HepG2 (cell line): ENCODE measurements around the gene PSD4. TPM values are rescaled to one million over a fixed set of nuclear protein-coding genes. Genes with fewer than 3 reads are reported as not detected.

Experiments used
- ARID2 ChIP-seq: sonication (generic); formaldehyde crosslinking; IDR thresholded peaks from 2 replicates; pipeline ENCODE4 v1.8.1; 2022; ENCODE audit warnings: mild to moderate bottlenecking, missing genetic modification reagents, borderline replicate concordance
- CHD4 ChIP-seq: fragments of 200-600 bp; sonication (generic); IDR thresholded peaks from 2 replicates; pipeline ENCODE4 v1.7.0; 2017; ENCODE audit warnings: mild to moderate bottlenecking, low read length, borderline replicate concordance
- ETV5 ChIP-seq: IDR thresholded peaks from 2 replicates; pipeline ENCODE4 v1.6.1; 2018; ENCODE audit warnings: missing biosample characterization, missing genetic modification reagents, inconsistent platforms, borderline replicate concordance
- GPN1 ChIP-seq: sonication (generic); formaldehyde crosslinking; IDR thresholded peaks from 2 replicates; pipeline ENCODE4 v1.5.1; 2020; ENCODE audit warnings: missing genetic modification reagents, borderline replicate concordance
- HOXA7 ChIP-seq: sonication (generic); formaldehyde crosslinking; IDR thresholded peaks from 2 replicates; pipeline ENCODE4 v1.8.1; 2022; ENCODE audit warnings: mild to moderate bottlenecking, missing genetic modification reagents, moderate library complexity
- IKZF4 ChIP-seq: sonication (generic); formaldehyde crosslinking; IDR thresholded peaks from 2 replicates; pipeline ENCODE4 v1.5.1; 2020; ENCODE audit warnings: borderline replicate concordance, mild to moderate bottlenecking, low read depth, missing genetic modification reagents; ENCODE audit errors: not compliant biosample characterization
- MAFG ChIP-seq: sonication (generic); formaldehyde crosslinking; IDR thresholded peaks from 2 replicates; pipeline ENCODE4 v1.5.1; 2020; ENCODE audit warnings: mild to moderate bottlenecking, missing genetic modification reagents
- NAIF1 ChIP-seq: sonication (generic); formaldehyde crosslinking; IDR thresholded peaks from 2 replicates; pipeline ENCODE4 v1.5.0; 2020; ENCODE audit warnings: mild to moderate bottlenecking, missing genetic modification reagents, borderline replicate concordance
- NPAS2 ChIP-seq: sonication (generic); formaldehyde crosslinking; IDR thresholded peaks from 2 replicates; pipeline ENCODE4 v1.8.0; 2022; ENCODE audit warnings: mild to moderate bottlenecking, missing genetic modification reagents, borderline replicate concordance
- POLR2G ChIP-seq: fragments of 200-400 bp; formaldehyde crosslinking; IDR thresholded peaks from 2 replicates; pipeline ENCODE4 v1.6.1; 2018; ENCODE audit warnings: mild to moderate bottlenecking, low read depth, low read length, moderate library complexity
- SALL2 ChIP-seq: sonication (generic); formaldehyde crosslinking; IDR thresholded peaks from 2 replicates; pipeline ENCODE4 v1.8.1; 2023; ENCODE audit warnings: mild to moderate bottlenecking, missing genetic modification reagents, inconsistent platforms
- SMYD3 ChIP-seq: sonication (generic); formaldehyde crosslinking; IDR thresholded peaks from 2 replicates; pipeline ENCODE4 v1.8.1; 2023; ENCODE audit warnings: mild to moderate bottlenecking, missing genetic modification reagents
- SUZ12 ChIP-seq: fragments of 150-350 bp; IDR thresholded peaks from 2 replicates; pipeline ENCODE4 v1.6.1; 2014; ENCODE audit warnings: low read depth, low read length
- YEATS4 ChIP-seq: sonication (generic); formaldehyde crosslinking; IDR thresholded peaks from 2 replicates; pipeline ENCODE4 v1.4.0; 2020; ENCODE audit warnings: missing genetic modification reagents, borderline replicate concordance
- ZNF17 ChIP-seq: sonication (generic); formaldehyde crosslinking; IDR thresholded peaks from 2 replicates; pipeline ENCODE4 v1.5.0; 2020; ENCODE audit warnings: mild to moderate bottlenecking, missing genetic modification reagents
- ZNF432 ChIP-seq: sonication (generic); formaldehyde crosslinking; IDR thresholded peaks from 2 replicates; pipeline ENCODE4 v1.5.0; 2020; ENCODE audit warnings: missing genetic modification reagents, mild to moderate bottlenecking, borderline replicate concordance
- ZNF556 ChIP-seq: sonication (generic); formaldehyde crosslinking; IDR thresholded peaks from 2 replicates; pipeline ENCODE4 v1.4.0; 2020; ENCODE audit warnings: mild to moderate bottlenecking, missing genetic modification reagents, borderline replicate concordance
- polyA plus RNA-seq, 8 experiments: library from polyadenylated mRNA; depleted of rRNA in 3 of 8; stranded (reverse) in 7 of 8; unstranded in 1 of 8; fragments of >200 nt; fragmentation: Illumina TruSeq in 4 of 8; extraction: Trizol in 4 of 8; gene quantifications; 2 replicates each; pipeline versions ENCODE4 v1.2.1 to v1.2.3, GENCODE V29; 2011 to 2016; ENCODE audit warnings: low read depth in 4 of 8, missing spikeins in 1 of 8, mixed read lengths in 1 of 8; ENCODE audit not compliant: insufficient read depth in 1 of 8
- total RNA-seq, 5 experiments: library from RNA; depleted of rRNA; stranded (reverse); fragments of >200 nt; fragmentation: Illumina TruSeq; extraction: Trizol; gene quantifications; 2 replicates each; pipeline ENCODE4 v1.2.3, GENCODE V29; 2016; ENCODE audit warnings: low read depth in 1 of 5
- TF ChIP-seq, protein P1 (sequence below): sonication (generic); formaldehyde crosslinking; IDR thresholded peaks from 2 replicates; pipeline ENCODE4 v1.4.0; 2020; ENCODE audit warnings: missing genetic modification reagents, borderline replicate concordance
- TF ChIP-seq, protein P2 (sequence below): sonication (generic); formaldehyde crosslinking; IDR thresholded peaks from 2 replicates; pipeline ENCODE4 v1.4.0; 2020; ENCODE audit warnings: missing genetic modification reagents
- TF ChIP-seq, protein P3 (sequence below): sonication (generic); formaldehyde crosslinking; IDR thresholded peaks from 2 replicates; pipeline ENCODE4 v1.4.0; 2020; ENCODE audit warnings: missing genetic modification reagents

The PSD4 gene
- total and polyA plus RNA-seq, 2 of the 13 experiments (the other 11 are each of a cell fraction or from before 2014, with no cell fraction given) = 5.8 to 9.4 TPM

DNA sequence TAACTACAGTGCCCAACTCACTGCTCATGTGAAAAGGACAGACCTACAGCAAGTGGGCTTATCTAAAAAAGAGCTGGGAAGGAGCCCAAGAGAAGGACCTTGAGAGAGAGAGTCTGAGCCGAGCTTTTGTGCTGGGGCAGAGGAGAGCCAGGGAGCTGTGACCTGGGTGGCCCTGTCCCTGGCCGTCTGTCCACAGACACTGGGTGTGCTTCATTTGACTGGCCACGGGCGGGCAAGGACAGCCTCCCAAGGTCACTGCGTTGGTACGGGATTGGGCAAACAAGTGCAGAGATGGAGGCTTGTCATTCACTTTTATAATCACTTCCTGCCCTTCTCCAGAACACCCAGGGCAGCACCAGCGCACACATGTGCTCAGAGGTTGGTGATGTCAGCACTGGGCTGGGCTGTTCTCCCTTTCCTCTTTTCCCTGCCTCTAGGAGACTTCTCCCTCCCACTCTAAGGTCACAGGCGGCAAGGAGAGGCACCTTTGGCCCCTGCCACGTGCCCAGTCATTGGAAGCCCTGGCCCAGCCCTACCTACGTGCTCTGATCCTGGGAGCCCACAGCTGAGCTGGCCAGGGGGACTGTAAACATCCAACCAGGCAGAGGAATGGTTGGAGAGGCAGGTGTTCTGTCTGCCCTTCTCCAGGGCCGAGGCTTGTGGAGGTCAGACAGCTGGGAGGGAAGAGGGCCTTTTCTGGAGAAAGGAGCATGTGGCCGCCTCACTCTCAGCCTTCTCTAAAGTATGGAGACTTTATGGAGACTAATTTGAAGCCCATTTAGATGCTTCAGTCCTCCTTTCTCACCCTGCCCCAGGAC, 6.4 kb upstream of the PSD4 start (continued):
- TF ChIP-seq CHD4 = no peak
- TF ChIP-seq ARID2 (CRISPR knock-in tag) = no peak; the same call in none of the 2 replicates
- peak; percentile 41; the same call in 1 of the 2 replicates for TF ChIP-seq NAIF1 (CRISPR knock-in tag)
- TF ChIP-seq ZNF432 (CRISPR knock-in tag) = no peak
- peak; percentile 93 for TF ChIP-seq SALL2 (CRISPR knock-in tag)
- peak; percentile 96; the same call in 1 of the 2 replicates for TF ChIP-seq SMYD3 (CRISPR knock-in tag)
- TF ChIP-seq, protein P1, sequence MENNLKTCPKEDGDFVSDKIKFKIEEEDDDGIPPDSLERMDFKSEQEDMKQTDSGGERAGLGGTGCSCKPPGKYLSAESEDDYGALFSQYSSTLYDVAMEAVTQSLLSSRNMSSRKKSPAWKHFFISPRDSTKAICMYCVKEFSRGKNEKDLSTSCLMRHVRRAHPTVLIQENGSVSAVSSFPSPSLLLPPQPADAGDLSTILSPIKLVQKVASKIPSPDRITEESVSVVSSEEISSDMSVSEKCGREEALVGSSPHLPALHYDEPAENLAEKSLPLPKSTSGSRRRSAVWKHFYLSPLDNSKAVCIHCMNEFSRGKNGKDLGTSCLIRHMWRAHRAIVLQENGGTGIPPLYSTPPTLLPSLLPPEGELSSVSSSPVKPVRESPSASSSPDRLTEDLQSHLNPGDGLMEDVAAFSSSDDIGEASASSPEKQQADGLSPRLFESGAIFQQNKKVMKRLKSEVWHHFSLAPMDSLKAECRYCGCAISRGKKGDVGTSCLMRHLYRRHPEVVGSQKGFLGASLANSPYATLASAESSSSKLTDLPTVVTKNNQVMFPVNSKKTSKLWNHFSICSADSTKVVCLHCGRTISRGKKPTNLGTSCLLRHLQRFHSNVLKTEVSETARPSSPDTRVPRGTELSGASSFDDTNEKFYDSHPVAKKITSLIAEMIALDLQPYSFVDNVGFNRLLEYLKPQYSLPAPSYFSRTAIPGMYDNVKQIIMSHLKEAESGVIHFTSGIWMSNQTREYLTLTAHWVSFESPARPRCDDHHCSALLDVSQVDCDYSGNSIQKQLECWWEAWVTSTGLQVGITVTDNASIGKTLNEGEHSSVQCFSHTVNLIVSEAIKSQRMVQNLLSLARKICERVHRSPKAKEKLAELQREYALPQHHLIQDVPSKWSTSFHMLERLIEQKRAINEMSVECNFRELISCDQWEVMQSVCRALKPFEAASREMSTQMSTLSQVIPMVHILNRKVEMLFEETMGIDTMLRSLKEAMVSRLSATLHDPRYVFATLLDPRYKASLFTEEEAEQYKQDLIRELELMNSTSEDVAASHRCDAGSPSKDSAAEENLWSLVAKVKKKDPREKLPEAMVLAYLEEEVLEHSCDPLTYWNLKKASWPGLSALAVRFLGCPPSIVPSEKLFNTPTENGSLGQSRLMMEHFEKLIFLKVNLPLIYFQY = peak; percentile 96
- TF ChIP-seq ZNF556 (CRISPR knock-in tag) = peak; percentile 99
- no peak for TF ChIP-seq GPN1 (CRISPR knock-in tag)
- TF ChIP-seq ETV5 (CRISPR knock-in tag) = peak; percentile 91
- no peak for TF ChIP-seq SUZ12
- TF ChIP-seq, protein P2, sequence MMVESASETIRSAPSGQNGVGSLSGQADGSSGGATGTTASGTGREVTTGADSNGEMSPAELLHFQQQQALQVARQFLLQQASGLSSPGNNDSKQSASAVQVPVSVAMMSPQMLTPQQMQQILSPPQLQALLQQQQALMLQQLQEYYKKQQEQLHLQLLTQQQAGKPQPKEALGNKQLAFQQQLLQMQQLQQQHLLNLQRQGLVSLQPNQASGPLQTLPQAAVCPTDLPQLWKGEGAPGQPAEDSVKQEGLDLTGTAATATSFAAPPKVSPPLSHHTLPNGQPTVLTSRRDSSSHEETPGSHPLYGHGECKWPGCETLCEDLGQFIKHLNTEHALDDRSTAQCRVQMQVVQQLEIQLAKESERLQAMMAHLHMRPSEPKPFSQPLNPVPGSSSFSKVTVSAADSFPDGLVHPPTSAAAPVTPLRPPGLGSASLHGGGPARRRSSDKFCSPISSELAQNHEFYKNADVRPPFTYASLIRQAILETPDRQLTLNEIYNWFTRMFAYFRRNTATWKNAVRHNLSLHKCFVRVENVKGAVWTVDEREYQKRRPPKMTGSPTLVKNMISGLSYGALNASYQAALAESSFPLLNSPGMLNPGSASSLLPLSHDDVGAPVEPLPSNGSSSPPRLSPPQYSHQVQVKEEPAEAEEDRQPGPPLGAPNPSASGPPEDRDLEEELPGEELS (CRISPR knock-in tag) = peak; percentile 90
- peak; percentile 96; the same call in 1 of the 2 replicates for TF ChIP-seq YEATS4 (CRISPR knock-in tag)
- no peak for TF ChIP-seq NPAS2 (CRISPR knock-in tag)
- TF ChIP-seq MAFG (CRISPR knock-in tag) = no peak
- peak; percentile 65; the same call in 1 of the 2 replicates for TF ChIP-seq HOXA7 (CRISPR knock-in tag)
- TF ChIP-seq IKZF4 (CRISPR knock-in tag) = no peak
- TF ChIP-seq, protein P3, sequence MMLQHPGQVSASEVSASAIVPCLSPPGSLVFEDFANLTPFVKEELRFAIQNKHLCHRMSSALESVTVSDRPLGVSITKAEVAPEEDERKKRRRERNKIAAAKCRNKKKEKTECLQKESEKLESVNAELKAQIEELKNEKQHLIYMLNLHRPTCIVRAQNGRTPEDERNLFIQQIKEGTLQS (CRISPR knock-in tag) = peak; percentile 40
- no peak for TF ChIP-seq ZNF17 (CRISPR knock-in tag)
- peak; percentile 85 for TF ChIP-seq POLR2G
